HUES48 (cell line): Measurements from ENCODE around the gene TENT4B.

Source experiments
- H3K27ac ChIP-seq: one replicate; pipeline ENCODE4 v1.7.0; 2013; ENCODE audit warnings: low read depth, low read length, inconsistent platforms
- H3K27me3 ChIP-seq: 2 replicates; pipeline ENCODE4 v1.6.1; 2013; ENCODE audit warnings: mild to moderate bottlenecking, low read length; ENCODE audit not compliant: control insufficient read depth, insufficient read depth
- H3K36me3 ChIP-seq: 2 replicates; pipeline ENCODE4 v1.6.1; 2013; ENCODE audit warnings: low read length; ENCODE audit not compliant: control insufficient read depth, insufficient read depth
- H3K4me1 ChIP-seq: 2 replicates; pipeline ENCODE4 v1.6.1; 2013; ENCODE audit warnings: mild to moderate bottlenecking, low read length; ENCODE audit not compliant: control insufficient read depth, insufficient read depth
- H3K4me3 ChIP-seq: 2 replicates; pipeline ENCODE4 v1.5.1; 2013; ENCODE audit warnings: mild to moderate bottlenecking, low read depth, low read length
- H3K9ac ChIP-seq: 2 replicates; pipeline ENCODE4 v1.6.1; 2013; ENCODE audit warnings: mild to moderate bottlenecking, low read depth, low read length, moderate library complexity
- H3K9me3 ChIP-seq: 2 replicates; pipeline ENCODE4 v1.6.1; 2013; ENCODE audit warnings: low read length; ENCODE audit not compliant: control insufficient read depth, insufficient read depth

Gene TENT4B

DNA sequence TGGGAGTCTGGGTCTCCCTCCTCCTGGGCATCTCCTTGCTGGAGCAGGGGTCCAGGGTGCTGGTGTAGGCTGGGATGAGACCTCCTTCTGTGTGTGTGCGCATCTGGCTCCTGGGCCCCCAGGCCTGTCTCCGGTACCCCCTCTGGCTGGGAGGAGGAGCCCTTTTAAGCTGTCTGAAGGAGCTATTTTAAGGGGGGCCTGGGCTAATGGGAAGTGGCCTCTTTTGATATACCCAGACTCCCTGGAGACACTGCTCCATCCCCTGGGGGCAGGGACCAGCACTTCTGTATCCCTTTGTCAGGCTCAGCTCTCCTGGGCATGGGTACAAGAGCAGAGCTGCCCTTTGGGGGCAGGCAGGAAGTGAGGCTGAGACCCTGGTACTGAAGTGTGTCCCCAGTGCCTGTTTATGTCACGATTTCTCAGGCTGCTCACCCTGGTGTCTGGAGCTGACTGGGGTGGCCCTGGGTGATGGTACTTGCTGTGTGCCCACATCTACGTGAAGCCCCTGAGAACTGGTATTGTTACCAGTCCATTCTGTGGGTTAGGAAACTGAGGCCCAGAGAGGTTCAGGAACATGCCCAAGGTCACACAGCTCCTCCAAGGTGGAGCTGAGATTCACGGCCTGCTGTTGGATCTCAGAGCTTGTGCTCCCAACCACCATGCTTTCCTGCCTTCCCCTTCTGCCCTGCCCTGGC, 119.7 kb downstream of the TENT4B start:
- Histone ChIP-seq H3K4me3 (no peak overlapping the region), H3K36me3 (no peaks in the 10 kb centered on the region), H3K9me3 (no peaks in the 10 kb centered on the region), H3K4me1 (no peaks in the 10 kb centered on the region), H3K27me3 (no peaks in the 10 kb centered on the region), H3K9ac (no peak overlapping the region), H3K27ac (no peak overlapping the region)

DNA sequence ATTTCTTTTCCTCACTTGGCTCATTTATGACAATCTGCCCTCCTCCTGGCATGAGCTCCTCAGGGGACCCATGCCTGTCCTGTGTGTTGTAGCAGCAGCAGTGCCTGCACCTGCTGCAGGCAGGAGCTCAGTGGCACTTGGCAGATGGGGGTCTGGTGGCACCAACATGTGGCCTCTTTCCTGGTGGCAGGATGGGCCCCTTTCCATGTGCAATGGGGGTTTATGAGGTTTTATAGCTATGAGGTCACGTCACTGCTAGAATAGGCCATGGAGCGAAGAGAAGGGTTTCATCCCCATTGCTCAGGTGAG, 120.2 kb downstream of the TENT4B start:
- no peak overlapping the region for H3K27ac ChIP-seq

DNA sequence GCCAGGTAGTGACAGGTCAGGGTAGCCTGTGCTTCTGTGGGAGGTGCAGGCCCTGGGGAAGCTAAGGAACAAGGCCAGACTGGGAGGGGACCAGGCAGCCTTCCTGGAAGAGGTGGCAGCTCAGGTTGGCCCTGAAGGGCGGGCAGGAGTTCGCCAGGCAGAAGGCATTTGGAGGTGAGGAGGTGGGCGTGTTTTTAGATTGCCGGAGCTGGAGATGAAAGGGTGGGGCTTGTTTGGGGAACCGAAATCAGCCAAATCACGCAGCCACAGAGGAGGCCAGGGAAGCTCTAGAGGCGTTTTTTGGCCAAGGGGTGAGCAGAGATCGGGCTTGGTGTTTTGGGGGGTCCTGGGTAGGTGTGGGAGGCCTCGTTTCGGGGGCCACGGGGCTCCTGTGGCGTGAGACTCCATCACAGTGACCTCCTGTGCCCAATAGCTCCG, 120.8 kb downstream of the TENT4B start:
- H3K4me1 ChIP-seq, result no peaks in the 10 kb centered on the region
- no peak overlapping the region for H3K4me3 ChIP-seq
- no peak overlapping the region for H3K27ac ChIP-seq
- no peak overlapping the region for H3K9ac ChIP-seq
- H3K9me3 ChIP-seq, result no peaks in the 10 kb centered on the region
- H3K36me3 ChIP-seq, result no peaks in the 10 kb centered on the region
- H3K27me3 ChIP-seq, result no peaks in the 10 kb centered on the region

More for the DNA sequence above, 120.2 kb downstream of the TENT4B start:
- H3K4me3 ChIP-seq, result no peak overlapping the region
- H3K27me3 ChIP-seq, result no peaks in the 10 kb centered on the region
- H3K9ac ChIP-seq, result no peak overlapping the region
- no peaks in the 10 kb centered on the region for H3K9me3 ChIP-seq
- H3K4me1 ChIP-seq, result no peaks in the 10 kb centered on the region
- H3K36me3 ChIP-seq, result no peaks in the 10 kb centered on the region

DNA sequence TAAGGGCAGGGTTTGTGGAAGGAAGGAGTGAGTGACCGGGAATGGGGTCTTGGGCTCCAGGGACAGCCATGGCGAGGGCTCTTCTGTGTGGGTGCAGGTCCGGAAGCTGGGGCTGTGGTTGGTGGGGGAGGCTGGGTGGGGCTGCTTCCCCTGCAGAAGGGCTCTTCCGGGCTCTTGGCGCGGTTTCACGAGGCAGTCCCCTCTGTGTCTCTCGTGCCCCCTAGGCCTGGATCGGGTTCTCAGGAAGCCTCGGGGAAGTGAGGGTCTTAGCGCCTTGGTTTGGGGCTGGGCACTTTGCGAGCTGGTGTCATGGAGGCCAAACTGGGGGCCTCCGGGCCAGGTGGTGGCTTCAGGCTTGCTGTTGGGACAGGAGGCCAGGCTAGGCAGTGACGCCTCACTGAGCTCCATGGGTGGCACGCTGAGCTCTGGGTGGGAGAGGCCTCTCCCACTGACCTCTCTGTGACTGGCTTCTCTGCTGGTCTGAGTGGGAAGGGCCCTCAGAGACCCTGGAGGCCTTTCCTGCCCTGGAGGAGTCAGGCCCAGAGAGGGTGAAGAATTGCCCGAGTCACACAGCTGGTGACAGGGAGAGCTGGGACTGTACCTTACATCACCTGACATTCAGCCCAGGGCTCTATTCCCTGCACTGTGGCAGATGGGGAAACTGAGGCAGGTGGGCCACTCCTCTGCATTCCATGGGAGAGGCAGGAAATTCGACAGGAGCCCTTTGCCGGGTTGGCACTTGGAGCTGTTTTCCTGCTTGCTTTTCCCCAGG, 121.4 kb downstream of the TENT4B start:
- H3K9ac ChIP-seq, result no peak overlapping the region
- H3K4me1 ChIP-seq, result peaks cover 4% of the 10 kb centered on the region
- H3K27me3 ChIP-seq, result no peaks in the 10 kb centered on the region

DNA sequence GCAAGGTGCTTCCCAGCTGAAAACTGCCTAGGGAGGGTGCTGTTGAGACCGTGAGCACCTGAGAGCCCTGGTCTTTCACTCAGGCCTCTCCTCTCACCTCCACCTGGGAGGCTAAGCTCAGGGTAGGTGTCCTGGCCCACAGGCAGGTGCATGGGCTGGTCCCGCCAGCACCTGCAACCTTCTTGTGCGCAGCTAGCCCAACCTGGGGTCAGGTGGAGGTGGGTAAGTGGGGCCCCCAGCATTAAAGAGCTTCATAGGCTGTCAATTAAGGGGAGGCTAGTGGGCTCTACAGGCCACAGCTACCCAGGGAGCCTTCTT, 122.0 kb downstream of the TENT4B start:
- H3K36me3 ChIP-seq, result no peaks in the 10 kb centered on the region
- H3K9ac ChIP-seq, result no peak overlapping the region
- no peaks in the 10 kb centered on the region for H3K9me3 ChIP-seq
- no peak overlapping the region for H3K27ac ChIP-seq
- H3K27me3 ChIP-seq, result no peaks in the 10 kb centered on the region
- peaks cover 10% of the 10 kb centered on the region for H3K4me1 ChIP-seq
- no peak overlapping the region for H3K4me3 ChIP-seq

More for the DNA sequence above, 121.4 kb downstream of the TENT4B start:
- Histone ChIP-seq H3K9me3 (no peaks in the 10 kb centered on the region), H3K27ac (no peak overlapping the region), H3K36me3 (no peaks in the 10 kb centered on the region), H3K4me3 (no peak overlapping the region)

DNA sequence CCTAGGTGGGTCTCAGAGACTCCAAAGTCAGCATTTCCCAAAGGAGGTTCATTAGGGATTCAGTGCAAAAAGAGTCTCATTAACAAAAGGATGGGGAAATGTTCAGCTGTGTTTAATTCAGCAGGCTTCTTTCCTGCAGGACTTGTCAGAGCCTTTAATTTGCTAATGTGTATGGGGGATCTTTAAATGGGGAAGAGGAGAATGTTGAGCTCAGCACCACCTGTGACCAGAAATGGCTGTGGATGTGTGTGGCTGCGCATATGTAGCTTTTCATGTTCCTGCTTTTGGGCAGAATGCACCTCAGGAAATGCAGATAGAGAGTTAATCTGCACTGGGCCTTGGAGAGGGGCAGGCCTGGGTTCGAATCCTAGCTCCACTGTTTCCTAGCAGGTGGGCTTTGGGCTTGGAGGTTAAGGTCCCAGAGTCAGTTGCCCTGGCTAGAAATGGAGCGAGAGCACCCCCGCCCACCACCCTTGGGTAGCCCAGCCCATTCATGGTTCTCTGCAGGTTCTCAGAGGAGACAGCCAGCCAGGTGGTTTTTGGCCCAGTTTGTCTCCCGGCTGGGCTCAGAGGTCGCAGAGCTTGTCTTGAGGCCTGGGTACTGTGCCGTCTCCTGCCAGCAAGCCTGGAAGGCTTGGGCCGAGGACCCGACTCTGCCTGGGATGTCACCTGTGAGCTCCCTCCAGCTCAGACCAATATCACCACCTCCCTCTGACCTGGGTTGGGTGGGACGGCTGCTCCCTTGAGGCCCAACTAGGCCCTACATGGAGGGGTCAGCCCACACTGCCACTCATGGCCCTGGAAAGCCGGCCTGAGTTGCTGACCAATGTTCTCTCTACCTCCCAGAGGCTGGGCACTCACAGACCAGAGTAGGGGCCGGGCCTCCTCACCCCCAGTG, 122.6 kb downstream of the TENT4B start:
- H3K27ac ChIP-seq, result no peak overlapping the region
- H3K9ac ChIP-seq, result no peak overlapping the region
- no peaks in the 10 kb centered on the region for H3K9me3 ChIP-seq
- H3K27me3 ChIP-seq, result no peaks in the 10 kb centered on the region
- no peaks in the 10 kb centered on the region for H3K36me3 ChIP-seq
- H3K4me3 ChIP-seq, result no peak overlapping the region
- H3K4me1 ChIP-seq, result peaks cover 10% of the 10 kb centered on the region

DNA sequence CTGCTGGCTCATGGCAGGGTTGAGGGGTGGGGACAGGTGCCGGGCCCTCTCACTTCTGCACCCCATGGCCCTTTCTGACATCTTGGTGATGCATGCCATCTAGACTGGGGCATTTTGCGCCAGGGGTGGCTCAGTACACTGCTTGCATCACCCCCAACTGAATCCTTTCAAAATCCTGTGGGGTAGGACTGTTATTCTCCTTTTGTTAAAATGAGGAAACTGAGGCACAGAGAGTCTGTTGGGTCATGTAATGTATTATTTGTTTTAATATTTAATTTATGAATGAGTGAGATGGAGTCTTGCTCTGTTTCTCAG, 123.2 kb downstream of the TENT4B start:
- Histone ChIP-seq H3K27me3 (no peaks in the 10 kb centered on the region), H3K27ac (no peak overlapping the region), H3K36me3 (no peaks in the 10 kb centered on the region), H3K4me1 (peaks cover 10% of the 10 kb centered on the region), H3K4me3 (no peak overlapping the region), H3K9ac (no peak overlapping the region), H3K9me3 (no peaks in the 10 kb centered on the region)

DNA sequence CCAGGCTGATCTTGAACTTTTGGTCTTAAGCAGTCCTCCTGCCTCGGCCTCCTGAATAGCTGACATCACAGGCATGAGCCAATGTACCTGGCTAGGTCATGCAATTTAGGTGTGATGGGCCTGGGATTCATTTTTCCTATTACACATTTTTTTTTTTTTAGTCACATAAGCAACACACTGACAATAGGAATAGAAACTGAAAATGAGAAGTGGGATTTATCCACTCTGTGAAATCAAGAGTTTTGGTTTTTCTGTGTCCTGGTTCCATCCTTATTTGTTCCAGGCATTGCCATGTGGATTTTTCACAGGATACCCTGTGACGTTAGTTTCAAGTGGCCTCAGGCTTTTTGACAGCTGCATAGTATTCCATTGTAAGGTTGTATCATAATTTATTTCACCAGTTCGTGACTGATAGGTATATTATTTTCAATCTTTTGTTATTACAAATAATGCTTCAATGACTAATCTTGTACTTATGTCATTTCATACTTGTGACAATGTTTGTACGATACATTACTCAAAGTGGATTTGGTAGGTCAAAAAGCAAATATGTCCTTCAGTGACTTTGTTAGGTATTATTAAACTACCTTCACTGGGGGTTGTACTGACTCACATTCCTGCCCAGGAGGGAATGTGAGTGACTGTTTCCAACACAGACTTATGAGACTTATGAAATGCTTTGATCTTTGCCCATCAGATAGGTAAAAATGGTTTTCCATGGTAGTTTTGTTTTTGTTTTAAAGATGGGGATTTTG, 123.9 kb downstream of the TENT4B start:
- H3K4me3 ChIP-seq, result no peak overlapping the region
- no peaks in the 10 kb centered on the region for H3K27me3 ChIP-seq
- no peak overlapping the region for H3K27ac ChIP-seq
- no peaks in the 10 kb centered on the region for H3K36me3 ChIP-seq
- H3K9me3 ChIP-seq, result no peaks in the 10 kb centered on the region
- peaks cover 12% of the 10 kb centered on the region for H3K4me1 ChIP-seq
- H3K9ac ChIP-seq, result no peak overlapping the region

DNA sequence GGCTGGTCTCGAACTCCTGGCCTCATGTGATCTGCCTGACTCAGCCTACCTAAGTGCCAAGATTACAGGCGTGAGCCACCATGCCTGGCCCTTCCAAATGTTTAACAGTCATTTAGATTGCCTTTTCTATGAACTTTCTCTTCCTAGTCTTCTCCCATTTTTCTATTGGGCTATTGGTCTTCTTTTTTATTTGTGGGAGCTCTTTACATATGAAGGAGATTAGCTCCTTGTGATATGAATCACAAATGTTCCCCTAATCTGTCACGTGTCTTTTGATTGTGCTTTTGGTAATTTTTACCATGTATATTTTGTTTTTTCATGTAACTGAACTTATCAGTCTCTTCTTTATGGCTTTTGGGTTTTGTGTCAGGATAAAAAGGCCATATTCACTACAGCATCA, 125.1 kb downstream of the TENT4B start:
- Histone ChIP-seq H3K27me3 (no peaks in the 10 kb centered on the region), H3K4me1 (peaks cover 15% of the 10 kb centered on the region), H3K36me3 (no peaks in the 10 kb centered on the region), H3K9me3 (no peaks in the 10 kb centered on the region), H3K4me3 (no peak overlapping the region), H3K27ac (no peak overlapping the region), H3K9ac (no peak overlapping the region)

DNA sequence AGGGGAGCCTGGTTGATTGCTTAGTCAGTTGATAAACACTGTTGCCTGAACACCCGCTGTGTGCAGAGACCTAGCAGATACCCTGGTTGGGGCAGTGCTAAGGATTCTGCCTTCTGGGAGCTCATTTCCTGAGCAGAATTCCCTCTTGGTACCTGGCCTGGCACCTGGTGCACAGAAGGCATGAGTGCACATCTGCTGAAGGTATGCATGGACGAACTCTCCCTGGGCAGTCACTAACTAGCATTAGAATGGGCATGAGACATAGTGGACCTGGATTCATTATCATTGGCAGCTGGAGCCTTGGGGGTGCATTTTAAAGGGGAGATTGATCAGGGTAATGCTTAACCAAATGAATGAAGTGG, 126.4 kb downstream of the TENT4B start:
- Histone ChIP-seq H3K27me3 (no peaks in the 10 kb centered on the region), H3K4me3 (no peak overlapping the region), H3K4me1 (peaks cover 15% of the 10 kb centered on the region), H3K27ac (no peak overlapping the region), H3K9me3 (no peaks in the 10 kb centered on the region), H3K36me3 (no peaks in the 10 kb centered on the region), H3K9ac (no peak overlapping the region)
